Body of pancreas (tissue), 4 donors: ENCODE results near the gene SRGAP1. TPM values are rescaled to one million over a fixed set of nuclear protein-coding genes. Genes with fewer than 3 reads are reported as not detected.

Source experiments
- ATAC-seq: fragments of 150-250 bp; one replicate; pipeline ENCODE4 v1.9.1; 2016
- DNase-seq, 4 donors: peaks; one replicate each; pipeline ENCODE4 v3.0.0-alpha.2; 2019
- H3K27ac ChIP-seq, 4 donors: fragments of 200-600 bp; sonication (generic); 1 replicate in 3 of 4; 2 replicates in 1 of 4; pipeline versions ENCODE4 v1.5.1 to v1.6.1; 2016 to 2019; ENCODE audit warnings: mild to moderate bottlenecking in 1 of 4, mixed read lengths in 1 of 4, moderate library complexity in 1 of 4
- H3K27me3 ChIP-seq, 2 donors: fragments of 200-600 bp; sonication (generic); one replicate each; pipeline ENCODE4 v1.6.0; 2016; ENCODE audit warnings: mild to moderate bottlenecking in 1 of 2
- H3K36me3 ChIP-seq, 2 donors: fragments of 200-600 bp; sonication (generic); replicated peaks in 1 of 2; 2 replicates each; pipeline ENCODE4 v1.5.1; 2016; ENCODE audit warnings: low read depth in 2 of 2; ENCODE audit not compliant: insufficient read depth in 1 of 2
- H3K4me1 ChIP-seq: fragments of 200-600 bp; sonication (generic); one replicate; pipeline ENCODE4 v1.6.0; 2016
- H3K4me3 ChIP-seq, 2 donors: fragments of 200-600 bp; sonication (generic); 1 replicate in 1 of 2; 2 replicates in 1 of 2; pipeline ENCODE4 v1.5.1; 2016 to 2019
- H3K9me3 ChIP-seq, 3 donors: fragments of 200-600 bp; sonication (generic); 1 replicate in 2 of 3; 2 replicates in 1 of 3; pipeline ENCODE4 v1.5.1; 2016
- POLR2A ChIP-seq, 3 donors: fragments of 450-650 bp; IDR thresholded peaks; one replicate each; pipeline ENCODE4 v1.6.1; 2016; ENCODE audit warnings: antibody characterized with exemption in 3 of 3, mild to moderate bottlenecking in 2 of 3
- WGBS, 2 donors: methylation state at CpG; one replicate each; pipeline ENCODE4 v1.1.5; 2017; 5-methylcytosine and 5-hydroxymethylcytosine counted together
- intact Hi-C: fragments of 100-400 bp; cut with DNase I; formaldehyde crosslinking; loops from one replicate; pipeline ENCODE4 v1.15.1; 2023
- total RNA-seq, 2 donors: library from RNA; depleted of rRNA; stranded (reverse); fragments of >200 nt; gene quantifications; one replicate each; pipeline ENCODE4 v1.1.0, GENCODE V29; 2016
- TF ChIP-seq, protein P1 (sequence below), 7 experiments: fragments of 450-650 bp in 4 of 7; fragments of 200-600 bp in 3 of 7; sonication (generic) in 3 of 7; IDR thresholded peaks; one replicate each; pipeline ENCODE4 v1.5.1; 2016 to 2019; ENCODE audit warnings: antibody characterized with exemption in 7 of 7

SRGAP1 gene
- total RNA-seq, result 10 to 100 TPM in 1 of 2 donors, 1 to 10 TPM in 1; 8.8 to 14.8 TPM

DNA sequence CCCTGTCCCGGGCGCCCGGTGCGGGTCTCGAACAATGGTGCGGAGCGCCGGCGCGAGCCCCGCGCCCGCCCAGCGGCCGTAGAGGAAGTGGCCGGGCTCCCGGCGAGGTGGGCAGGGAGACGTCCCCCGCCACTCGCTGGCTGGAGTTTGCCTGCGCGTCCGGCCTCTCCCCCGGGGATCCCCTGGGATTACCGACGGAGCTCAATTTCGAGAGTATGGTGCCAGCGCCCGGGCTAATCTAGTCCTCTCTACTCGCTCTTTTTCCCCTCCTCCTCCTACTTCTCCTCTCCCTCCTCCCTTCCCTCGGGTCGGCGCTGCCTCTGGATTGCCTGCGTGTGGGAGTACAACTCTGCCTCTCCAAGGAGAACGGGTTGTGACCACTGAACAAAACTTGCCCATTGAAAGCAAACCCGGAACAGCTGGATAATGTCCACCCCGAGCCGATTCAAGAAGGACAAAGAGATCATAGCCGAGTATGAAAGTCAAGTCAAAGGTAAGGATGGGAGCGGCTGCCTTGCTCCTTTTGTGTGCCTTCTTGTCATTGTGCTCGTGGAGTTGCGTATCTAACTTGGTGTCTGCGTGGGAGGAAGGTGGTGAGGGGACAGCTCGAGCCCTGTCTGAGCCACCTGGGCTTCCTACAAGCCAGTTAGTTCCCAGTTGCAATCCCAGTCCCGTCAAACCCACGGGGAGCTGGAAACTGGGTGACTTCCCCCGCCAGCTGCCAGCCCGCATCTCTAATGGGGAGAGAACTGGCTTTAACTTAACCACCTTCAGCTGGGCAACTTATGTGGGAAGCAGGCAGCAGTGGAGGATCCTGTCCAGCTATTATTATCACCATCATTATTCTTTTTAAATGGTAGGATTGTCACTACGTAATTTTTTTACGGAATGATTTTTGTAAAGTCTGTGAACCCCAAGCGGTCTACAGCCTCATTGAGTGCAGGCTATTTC lies at the start of gene SRGAP1:
SRGAP1 (plus strand) TSS at position 310 of the 951 bp plus-strand sequence; CDS start at position 427, 117 bp downstream.
- peak in 2 of 3 donors; percentile 55 to 68 for TF ChIP-seq POLR2A (IDR thresholded peaks at IDR 0.05)
- TF ChIP-seq, protein P1, sequence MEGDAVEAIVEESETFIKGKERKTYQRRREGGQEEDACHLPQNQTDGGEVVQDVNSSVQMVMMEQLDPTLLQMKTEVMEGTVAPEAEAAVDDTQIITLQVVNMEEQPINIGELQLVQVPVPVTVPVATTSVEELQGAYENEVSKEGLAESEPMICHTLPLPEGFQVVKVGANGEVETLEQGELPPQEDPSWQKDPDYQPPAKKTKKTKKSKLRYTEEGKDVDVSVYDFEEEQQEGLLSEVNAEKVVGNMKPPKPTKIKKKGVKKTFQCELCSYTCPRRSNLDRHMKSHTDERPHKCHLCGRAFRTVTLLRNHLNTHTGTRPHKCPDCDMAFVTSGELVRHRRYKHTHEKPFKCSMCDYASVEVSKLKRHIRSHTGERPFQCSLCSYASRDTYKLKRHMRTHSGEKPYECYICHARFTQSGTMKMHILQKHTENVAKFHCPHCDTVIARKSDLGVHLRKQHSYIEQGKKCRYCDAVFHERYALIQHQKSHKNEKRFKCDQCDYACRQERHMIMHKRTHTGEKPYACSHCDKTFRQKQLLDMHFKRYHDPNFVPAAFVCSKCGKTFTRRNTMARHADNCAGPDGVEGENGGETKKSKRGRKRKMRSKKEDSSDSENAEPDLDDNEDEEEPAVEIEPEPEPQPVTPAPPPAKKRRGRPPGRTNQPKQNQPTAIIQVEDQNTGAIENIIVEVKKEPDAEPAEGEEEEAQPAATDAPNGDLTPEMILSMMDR (IDR thresholded peaks at IDR 0.05), result no peak
- intact Hi-C loops, result no loop called here
- ATAC-seq, result peak; percentile 52
- H3K27ac ChIP-seq, result peak within 1 kb of the TSS; percentile 82 to 93 (median 92)
- no peaks in the 10 kb centered on the region for H3K27me3 ChIP-seq
- H3K9me3 ChIP-seq, result no peaks in the 10 kb centered on the region
- H3K36me3 ChIP-seq, result no peaks in the 10 kb centered on the region
- WGBS, 2 donors, result 1% methylated on average over 27 to 52 of the region's 52 CpGs
- peaks cover 33% of the 10 kb centered on the region for H3K4me1 ChIP-seq
- peak within 1 kb of the TSS; percentile 91 to 99 for H3K4me3 ChIP-seq
- peak; percentile 58 to 71 (median 68) for DNase-seq

DNA sequence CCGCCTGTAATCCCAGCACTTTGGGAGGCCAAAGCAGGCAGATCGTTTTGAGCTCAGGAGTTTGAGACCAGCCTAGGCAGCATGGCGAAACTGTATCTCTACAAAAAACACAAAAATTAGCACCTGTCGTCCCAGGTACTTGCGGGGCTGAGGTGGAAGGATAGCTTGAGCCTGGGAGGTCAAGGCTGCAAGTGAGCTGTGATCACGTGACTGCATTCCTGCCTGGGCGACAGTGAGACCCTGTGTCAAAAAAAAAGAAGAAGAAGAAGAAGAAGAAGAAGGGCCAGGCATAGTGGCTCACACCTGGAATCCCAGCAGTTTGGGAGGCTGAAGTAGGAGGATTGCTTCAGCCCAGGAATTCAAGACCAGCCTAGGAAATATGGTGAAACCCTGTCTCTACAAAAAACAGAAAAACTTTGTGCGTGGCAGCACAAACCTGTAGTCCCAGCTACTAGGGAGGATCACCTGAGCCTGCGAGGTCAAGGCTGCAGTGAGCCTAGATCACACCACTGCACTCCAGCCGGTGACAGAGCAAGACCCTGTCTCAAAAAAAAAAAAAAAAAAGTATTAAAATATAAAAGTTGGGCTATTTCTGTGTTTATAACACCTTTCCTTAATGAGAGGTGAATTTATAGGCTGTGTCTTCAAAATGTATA lies 49.3 kb upstream of the SRGAP1 start:
- Histone ChIP-seq H3K36me3 (no peaks in the 10 kb centered on the region), H3K27me3 (no peaks in the 10 kb centered on the region), H3K9me3 (no peaks in the 10 kb centered on the region), H3K4me1 (no peaks in the 10 kb centered on the region), H3K4me3 (no peak overlapping the region), H3K27ac (no peak overlapping the region)
- 79 to 84% methylated on average over 10 of the region's 10 CpGs for WGBS, 2 donors
- intact Hi-C loops, result no loop called here
- DNase-seq, result no peak
- ATAC-seq, result no peak
- TF ChIP-seq, protein P1 (IDR thresholded peaks at IDR 0.05), result no peak
- no peak for TF ChIP-seq POLR2A (IDR thresholded peaks at IDR 0.05)

DNA sequence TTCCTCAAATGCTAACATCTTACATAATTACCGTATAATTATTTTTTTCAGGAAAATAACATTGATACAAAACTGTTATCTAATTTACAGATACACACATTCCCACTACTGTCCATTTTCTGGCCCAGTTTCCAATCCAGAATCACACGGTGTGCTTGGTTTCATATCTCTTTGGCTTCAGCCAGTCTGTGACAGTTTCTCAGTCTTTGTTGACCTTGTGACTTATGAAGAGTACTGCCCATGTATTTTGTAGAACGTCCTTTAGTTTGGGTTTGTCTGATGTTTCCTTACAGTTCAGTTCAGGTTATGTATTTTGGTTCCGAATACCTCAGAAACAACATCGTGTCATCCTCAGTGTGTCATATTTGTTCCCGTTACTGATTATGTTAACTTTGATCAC lies 48.6 kb upstream of the SRGAP1 start:
- WGBS, 2 donors, result 44 to 58% methylated on average over 6 of the region's 6 CpGs
- ATAC-seq, result no peak
- no peaks in the 10 kb centered on the region for H3K27me3 ChIP-seq
- no peak overlapping the region for H3K27ac ChIP-seq
- no peaks in the 10 kb centered on the region for H3K9me3 ChIP-seq
- H3K36me3 ChIP-seq, result no peaks in the 10 kb centered on the region
- TF ChIP-seq, protein P1 (IDR thresholded peaks at IDR 0.05), result no peak
- no peak for TF ChIP-seq POLR2A (IDR thresholded peaks at IDR 0.05)
- no peaks in the 10 kb centered on the region for H3K4me1 ChIP-seq
- no peak for DNase-seq
- no peak overlapping the region for H3K4me3 ChIP-seq
- intact Hi-C loops, result no loop called here

DNA sequence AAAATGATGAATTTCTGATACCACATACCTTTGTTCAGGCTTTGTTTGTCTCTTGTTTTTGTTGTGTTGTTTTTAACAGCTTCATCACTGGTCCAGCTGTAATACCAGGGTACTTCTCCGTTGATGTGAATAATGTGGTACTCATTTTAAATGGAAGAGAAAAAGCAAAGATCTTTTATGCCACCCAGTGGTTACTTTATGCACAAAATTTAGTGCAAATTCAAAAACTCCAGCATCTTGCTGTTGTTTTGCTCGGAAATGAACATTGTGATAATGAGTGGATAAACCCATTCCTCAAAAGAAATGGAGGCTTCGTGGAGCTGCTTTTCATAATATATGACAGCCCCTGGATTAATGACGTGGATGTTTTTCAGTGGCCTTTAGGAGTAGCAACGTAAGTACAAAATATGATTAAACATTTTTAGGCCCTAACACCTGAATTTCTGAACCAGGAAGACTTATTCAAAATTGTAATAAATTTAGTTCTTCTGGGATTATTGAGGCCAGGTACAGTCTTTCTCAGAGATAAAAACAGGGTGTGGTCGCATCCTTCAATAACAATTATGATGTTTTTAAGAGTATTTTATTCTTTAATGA lies 42.4 kb upstream of the SRGAP1 start:
- intact Hi-C loops, result no loop called here
- Histone ChIP-seq H3K27me3 (no peaks in the 10 kb centered on the region), H3K9me3 (no peaks in the 10 kb centered on the region), H3K27ac (no peak overlapping the region), H3K4me1 (peaks cover 18% of the 10 kb centered on the region), H3K36me3 (no peaks in the 10 kb centered on the region), H3K4me3 (no peak overlapping the region)
- 52 to 54% methylated on average over 6 of the region's 6 CpGs for WGBS, 2 donors
- ATAC-seq, result no peak
- no peak for DNase-seq
- TF ChIP-seq POLR2A (IDR thresholded peaks at IDR 0.05), result no peak
- TF ChIP-seq, protein P1 (IDR thresholded peaks at IDR 0.05), result peak in 6 of 7 experiments; percentile 40 to 62 (median 54)
